GM18499 (cell line): ENCODE measurements around the gene ZDHHC12.

Experiments used
- ATAC-seq: cut with Tn5 transposase; IDR thresholded peaks from one replicate; pipeline ENCODE4 v1.9.1; 2021; ENCODE audit warnings: moderate number of reproducible peaks; ENCODE audit not compliant: insufficient read depth, unreplicated experiment

ZDHHC12 gene, protein sequence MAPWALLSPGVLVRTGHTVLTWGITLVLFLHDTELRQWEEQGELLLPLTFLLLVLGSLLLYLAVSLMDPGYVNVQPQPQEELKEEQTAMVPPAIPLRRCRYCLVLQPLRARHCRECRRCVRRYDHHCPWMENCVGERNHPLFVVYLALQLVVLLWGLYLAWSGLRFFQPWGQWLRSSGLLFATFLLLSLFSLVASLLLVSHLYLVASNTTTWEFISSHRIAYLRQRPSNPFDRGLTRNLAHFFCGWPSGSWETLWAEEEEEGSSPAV

DNA sequence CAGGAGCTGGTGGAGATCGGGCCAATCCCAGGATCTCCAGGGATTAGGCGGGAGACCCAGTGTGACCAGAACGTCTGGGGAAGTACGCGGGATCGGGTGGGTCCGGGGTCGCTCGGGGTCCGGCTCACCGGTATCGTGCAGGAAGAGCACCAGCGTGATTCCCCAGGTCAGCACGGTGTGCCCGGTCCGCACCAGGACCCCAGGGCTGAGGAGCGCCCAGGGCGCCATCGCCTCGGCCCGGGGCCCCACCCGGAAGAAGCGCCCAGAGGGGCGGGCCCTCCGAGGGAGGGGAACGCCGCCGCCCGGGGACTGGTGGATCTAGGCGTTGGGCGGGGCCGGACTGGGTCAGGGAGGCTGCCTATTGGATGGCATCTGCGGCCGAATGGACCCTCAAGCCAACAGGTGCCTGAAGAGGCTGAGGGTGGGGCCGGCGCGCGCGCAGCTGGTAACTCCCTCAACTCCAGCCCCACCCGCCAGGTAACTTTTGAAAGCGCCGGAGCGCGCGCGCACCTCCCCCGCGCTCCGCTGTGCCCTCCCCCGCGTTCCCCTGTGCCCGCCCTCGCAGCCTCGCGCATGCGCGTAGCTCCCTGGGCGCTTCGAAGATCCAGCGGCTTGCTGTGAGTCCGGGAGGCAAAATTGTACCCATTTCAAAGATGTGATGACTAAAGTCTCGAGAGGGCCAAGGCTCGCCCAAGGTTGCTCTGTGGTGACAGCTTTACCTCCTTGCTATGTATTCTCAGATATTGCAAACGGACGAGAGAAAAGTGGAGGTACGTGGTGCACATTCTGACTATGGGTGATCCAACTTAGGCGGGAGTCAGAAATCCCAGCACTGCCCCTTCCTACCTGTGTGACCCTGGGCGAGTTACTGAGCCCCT lies at the start of gene ZDHHC12:
ZDHHC12 (minus strand) TSS at position 262 of the 878 bp plus-strand sequence; CDS start at position 228, 34 bp downstream.
- peak; percentile 71 for ATAC-seq

DNA sequence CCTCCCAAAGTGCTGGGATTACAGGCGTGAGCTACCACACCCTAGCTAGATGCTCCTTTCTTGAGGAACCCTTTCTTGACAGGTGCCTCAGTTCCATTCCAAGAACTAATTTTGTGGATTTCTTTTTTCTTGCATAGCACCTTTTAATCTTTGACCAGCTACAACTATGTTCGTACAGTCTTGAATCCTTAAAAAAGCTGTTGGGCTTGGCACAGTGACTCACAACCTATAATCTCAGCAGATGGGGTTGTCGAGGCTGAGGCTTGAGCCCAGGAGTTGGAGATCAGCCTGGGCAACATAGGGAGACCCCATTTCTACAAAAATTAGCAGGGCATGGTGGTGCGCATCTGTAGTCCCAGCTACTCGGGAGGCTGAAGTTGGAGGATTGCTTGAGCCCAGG lies 49.1 kb upstream of the ZDHHC12 start:
- ATAC-seq, result no peak

DNA sequence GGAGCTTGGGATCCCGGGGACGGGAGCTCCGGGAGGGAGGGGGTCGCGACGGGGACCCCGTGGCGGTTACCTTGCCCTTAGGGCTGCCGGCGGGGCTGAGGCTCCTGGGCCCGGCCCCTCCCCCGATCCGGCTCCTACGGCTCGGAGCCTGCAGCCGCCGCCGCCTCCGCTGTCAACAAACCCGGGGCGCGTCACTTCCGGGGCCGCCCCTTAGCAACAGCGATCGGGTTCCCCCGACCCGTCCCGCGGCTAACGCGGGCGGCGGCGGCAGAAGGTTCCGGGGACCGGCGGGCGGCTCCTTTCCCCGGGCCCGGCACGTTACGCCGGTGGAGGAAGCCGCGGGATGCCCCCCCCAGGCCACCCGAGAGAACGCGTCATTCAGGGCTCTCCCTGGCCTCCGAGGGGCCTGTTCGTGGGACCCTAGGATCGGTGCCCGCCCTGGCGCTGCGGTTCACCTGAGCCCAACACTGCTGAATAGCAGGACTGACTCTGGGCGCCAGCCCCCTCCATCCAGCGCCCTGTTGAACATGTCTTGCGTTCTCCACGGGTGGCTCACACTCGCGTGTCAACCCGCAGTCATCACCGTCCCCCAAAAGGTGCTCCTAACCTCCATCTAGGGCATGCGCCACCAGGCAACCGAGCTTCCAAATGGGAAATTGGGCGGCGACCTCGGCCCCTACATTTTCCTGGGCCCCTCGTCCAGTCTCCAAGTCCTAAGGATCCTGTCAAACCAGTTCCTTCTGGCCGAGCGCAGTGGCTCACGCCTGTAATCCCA lies 48.0 kb upstream of the ZDHHC12 start, which contains the start of gene ZER1:
ZER1 (minus strand) TSS at position 183 of the 775 bp plus-strand sequence. CDS start 16,362 bp downstream, outside the sequence.
- no peak for ATAC-seq

DNA sequence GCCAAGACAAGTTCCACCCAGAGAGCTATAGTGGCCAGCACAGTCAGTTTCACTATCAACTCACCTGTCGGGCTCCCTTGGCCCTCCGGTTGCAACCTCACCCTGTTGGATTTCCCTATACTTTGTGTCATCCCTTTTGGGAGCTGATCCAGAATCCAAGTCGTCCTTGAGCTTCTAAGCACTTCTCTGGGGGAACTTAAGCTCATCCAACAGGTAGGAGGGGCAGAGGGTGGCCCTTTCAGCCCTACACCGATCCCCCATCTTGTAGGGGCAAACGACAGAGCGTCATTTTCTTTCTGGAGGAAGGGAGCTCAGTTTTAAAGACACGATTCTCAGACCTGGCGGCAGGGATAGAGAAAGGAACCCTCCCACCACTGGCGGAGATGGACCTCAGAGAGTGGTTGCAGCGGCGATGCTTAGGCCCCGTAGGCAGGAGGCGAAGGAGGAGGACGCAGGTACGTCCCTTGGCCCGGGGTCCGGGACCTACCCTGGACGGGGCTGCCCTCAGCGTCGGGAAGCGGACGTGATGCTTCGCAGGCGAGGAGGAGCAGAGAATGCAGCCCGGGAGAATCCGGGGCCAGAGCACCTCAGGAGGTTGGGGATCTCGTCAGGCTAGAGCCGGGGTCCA lies 47.3 kb upstream of the ZDHHC12 start:
- ATAC-seq, result no peak

DNA sequence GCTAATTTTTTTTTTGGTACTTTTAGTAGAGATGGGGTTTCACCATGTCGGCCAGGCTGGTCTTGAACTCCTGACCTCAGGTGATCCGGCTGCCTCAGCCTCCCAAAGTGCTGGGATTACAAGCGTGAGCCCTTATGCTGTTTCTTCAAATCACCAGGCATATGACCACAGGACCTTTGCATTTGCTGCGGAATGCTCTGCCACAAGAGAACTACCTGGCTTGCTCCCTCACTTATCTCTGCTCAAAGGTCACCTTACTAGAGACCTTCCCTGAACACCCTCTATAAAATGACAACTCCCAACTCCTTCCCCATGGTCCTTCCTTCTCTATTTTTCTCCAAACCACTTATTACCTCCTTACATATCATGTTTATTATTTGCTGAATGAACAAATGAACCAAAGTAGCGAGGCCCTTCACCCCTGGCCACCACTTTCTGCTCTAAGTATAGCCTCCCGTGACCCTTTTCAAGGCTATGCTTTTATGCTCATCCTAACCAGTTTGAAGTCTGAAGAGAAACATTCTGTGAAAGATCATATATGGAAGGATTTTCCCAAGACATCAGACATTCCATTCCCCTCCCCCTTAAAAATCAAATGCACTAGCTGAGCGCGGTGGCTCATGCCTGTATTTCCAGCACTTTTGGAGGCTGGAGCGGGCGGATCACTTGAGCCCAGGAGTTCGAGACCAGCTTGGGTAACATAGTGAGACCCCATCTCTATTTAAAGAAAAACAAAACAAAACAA lies 46.5 kb upstream of the ZDHHC12 start:
- ATAC-seq, result no peak

DNA sequence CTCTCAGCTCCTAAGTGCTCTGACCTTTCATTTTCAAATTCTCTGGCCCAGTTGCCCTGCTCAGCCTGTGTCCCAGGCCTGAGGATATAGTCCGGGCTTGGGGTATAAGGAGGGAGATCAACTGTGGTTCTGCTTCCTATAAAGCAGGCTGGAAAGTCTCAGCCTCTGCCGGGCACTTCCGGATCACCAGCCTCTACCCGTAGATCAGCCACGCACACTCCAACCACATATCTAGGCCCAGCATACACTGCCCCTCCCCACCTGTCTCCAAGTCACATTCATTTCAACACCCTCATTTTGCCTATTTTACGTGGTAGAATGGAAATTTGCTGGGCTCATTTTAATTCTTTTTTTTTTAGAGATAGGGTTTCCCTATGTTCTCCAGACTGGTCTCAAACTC lies 44.7 kb upstream of the ZDHHC12 start:
- ATAC-seq, result no peak

DNA sequence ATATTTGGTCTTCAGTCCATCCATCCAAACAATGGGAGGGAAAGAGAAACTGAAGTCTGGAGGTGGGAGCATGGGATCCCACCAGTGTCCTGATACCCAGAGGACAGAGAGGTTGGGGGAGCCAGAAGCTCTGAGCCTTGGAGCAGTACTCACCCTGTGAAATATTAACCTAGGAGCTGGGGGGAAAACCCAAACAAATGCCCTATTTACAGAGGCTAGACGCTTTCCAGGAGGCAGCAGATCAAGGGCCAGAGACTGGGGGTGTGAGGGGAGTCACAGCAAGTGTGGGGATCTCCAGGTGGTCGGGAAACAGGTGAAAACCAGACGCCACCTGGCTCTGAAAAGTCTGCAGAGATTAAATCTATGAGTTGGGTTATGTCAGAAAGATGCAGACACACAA lies 41.6 kb upstream of the ZDHHC12 start:
- ATAC-seq, result no peak

DNA sequence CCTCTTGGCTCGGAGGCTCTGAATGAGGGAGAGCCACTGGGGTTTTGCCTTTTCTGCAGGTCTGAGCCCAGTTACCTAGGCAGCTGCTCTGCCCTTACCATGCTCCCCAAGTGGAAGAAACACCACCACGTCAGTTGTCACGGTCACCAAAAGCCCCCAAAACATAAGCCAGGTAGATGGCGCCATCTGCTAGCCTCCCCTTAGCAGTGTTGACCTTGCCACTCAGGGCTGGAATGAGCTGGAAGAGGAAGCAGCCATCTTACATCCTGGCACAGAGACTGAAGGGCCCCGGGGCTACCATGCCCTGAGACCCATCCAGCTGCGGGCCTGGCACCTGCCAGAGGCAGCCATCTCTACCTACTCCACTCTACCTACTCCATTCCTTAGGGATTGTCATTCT lies 40.4 kb upstream of the ZDHHC12 start:
- ATAC-seq, result no peak

DNA sequence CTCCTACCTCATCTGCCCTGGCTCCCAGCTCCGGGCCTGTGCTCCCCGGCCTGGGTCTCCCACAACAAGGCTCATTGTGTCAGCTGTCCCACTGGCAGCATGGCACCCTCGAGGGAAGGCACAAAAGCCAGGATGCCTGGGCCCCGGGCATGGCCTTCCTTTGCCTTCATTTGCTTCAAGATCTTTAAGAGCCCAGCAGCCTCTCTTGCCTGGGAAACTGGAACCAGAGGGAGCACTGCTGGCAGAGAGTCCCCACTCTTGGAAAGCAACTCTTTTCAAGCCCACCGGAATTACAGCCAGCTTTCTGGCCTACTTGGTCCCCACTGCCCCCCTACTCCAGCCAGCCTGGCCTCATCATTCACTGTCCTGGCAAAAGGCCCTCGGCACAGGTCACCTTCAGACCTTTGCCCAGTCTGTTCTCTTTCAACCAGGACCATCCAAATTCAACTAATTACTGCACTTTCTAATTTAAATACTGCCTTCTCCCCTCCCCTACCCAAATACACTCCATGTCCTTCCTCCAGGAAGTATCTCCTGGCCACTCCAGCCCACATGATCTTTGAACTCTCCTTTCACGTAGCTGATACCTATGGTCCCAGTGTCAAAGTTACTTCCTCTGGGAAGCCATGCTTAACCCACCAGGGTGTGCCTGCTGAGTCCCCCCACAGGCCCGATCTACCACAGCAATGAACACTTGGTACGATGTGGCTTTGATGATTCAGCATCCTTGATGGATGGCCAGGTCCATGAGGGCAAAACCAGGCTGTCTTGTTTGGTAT lies 38.9 kb upstream of the ZDHHC12 start:
- no peak for ATAC-seq

DNA sequence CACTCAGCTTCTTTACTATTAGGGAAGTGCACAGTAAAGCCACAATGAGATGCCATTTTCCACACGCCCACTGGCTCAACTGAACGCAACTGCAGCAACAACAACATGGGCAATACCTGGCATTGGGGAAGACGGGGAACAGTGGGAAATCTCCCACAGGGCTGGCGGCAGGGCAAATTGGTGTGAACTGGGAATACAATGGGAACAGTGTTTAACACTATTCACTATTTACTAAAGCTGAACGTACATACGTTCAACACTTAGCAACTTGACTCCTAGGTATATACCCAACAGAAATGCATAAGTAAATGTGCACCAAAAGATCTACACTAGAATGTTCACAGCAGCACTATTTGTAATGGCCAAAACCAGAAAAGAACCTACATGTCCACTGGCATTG lies 33.7 kb upstream of the ZDHHC12 start:
- ATAC-seq, result no peak

DNA sequence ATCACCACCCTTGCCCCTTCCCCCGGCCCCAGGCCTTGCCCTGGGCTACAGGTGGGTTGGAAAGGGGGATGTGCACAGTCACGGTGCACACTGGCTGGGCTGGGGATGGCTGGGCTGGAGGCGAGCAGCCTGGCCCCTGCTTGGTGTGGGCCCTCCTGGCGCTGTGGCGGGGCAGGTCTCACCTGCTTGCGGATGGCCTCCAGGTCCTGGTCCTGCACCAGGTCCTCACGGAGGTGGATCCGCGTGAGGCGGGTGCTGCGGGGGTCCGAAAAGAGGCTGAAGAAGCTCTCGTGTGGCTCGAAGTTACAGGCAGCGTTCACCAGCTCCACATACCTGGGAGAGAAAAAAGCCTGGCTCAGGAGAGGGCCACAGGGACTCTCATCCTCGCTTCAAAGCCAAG lies 29.7 kb upstream of the ZDHHC12 start:
- no peak for ATAC-seq

DNA sequence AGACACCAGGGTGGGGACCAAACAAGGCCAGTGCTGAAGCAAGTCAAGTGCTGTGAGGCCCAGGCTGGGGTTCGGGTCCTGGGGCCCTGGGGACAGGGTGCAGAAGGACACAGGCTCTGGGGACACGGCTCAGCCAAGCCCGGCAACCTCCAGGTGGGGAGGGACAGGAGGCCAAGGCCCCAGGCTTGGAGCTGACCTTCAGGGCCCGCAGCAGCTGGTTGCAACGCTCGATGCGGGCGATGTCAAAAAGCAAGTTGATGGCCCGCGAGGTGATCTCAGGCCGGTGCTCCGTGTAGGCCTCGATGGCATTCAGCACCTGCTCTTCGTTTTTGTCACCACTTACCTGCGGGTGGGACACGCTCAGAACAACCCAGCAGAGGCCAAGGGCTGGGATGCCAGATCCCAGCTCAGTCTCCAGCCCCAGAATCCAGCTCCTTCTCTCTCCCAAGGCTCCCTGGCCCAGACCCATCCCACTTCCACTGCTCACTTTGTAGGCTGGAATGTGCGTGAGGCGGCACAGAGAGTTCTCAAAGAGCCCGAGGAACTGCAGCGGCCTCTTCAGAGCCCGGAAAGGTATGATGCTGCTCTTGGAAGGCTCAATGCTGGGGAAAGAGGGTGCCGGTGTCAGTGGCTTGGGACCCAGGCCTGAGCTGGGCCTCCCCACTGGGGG lies 27.1 kb upstream of the ZDHHC12 start:
- no peak for ATAC-seq

DNA sequence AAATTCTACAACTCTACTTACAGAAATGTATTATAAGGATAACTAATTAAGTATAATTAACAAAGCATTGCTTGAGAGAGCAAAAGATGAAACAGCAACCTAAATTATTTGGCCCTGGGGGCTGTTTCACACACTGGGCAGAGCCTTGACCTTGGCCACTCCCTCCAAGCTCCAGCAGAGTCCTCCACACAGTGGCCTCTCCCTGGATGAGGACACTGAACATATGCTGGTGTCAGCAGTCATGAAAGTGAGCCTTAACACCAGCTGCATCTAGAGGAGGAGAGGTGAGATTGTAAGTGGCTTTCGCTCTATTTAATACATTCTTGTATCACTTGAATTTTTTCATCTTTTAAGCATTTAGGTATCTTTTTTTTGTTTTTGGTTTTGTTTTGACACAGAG lies 23.3 kb upstream of the ZDHHC12 start:
- no peak for ATAC-seq

DNA sequence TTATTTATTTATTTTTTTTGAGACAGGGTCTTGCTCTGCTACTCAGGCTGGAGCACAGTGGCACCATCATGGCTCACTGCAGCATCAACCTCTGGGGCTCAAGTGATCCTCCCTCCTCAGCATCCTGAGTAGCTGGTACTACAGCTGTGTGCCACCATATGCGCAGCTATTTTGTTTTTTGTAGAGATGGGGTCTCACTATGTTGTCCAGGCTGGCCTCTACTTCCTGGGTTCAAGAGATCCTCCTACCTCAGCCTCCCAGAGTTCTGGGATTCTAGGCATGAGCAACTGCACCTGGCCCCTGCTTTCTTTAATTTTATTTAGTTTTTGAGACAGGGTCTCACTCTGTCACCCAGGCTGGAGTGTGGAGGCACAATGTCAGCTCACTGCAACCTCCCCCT lies 19.5 kb upstream of the ZDHHC12 start:
- ATAC-seq, result no peak

DNA sequence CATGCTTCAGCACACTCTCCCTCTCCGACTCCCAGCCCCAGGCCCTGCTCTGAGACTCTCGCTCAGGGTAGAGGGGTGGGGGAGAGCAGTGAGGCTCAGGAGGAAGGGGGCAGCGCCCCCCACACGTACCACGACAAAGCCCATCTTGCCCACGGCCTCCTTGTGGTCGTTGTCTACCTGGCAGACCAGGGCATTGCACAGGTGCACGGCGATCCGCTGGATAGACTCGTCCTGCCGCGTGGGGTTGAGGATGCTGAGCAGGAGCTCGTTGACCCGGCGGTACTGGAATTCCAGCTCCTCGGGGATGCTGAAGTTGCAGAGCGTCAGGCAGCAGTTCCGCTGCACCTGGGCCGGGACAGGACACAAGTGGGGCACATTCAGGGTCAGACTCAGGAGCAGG lies 18.5 kb upstream of the ZDHHC12 start:
- ATAC-seq, result no peak

DNA sequence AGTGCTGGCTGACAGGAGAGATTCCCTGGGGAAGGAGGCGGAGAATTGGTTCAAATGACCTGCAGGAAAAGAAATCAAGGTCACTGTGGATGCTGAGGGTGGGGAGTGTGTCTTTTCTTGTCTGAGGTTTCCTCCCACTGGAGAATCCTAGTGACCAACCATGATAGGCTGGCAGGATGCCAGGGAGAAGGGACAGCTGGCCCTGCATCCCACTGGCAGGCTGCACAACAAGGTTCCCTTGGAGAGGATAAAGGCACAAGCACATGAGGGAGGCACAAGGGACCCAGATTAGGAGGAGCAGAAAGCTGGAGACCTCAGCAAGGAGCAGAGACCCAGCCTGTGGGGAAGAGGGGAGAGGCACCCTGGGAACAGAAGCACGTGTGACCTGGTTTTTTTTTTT lies 11.4 kb upstream of the ZDHHC12 start:
- ATAC-seq, result no peak

DNA sequence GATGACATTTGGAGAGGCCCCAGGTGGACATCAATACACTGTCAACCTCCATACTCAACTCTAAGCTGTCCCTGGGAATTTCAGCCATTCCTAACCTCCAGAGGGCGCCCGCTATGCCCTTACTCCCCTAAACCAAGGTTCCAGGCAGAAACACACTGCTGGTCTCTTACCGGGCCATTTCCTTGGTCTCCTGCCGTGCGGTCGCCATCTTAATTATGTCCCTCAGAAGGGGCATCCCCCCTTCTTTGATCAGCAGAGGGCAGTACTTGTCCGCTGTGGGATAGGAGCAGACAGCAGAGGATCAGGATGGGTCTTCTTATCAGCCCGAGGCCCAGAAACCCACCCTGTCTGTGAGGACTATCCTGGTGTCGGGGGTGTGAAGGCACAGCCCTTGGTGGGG lies 9.3 kb upstream of the ZDHHC12 start:
- ATAC-seq, result no peak

DNA sequence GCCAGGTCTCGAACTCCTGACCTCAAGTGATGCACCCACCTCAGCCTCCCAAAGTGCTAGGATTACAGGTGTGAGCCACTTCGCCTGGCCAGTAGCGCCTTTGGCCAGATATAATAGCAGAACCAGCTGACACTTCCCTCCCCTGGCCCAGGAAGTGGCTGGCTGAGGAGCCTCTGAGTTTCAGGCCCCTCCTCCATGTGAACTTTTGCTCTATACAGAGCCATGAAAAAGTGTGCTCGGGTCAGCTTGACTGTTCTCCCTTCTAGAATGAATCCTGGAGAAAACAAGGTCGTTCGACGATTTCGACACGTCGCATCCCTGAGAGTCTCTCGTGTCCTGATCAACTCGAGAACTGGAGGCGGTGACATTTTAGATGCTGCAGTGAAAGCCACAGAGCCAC lies 8.6 kb upstream of the ZDHHC12 start:
- ATAC-seq, result no peak
